ENCODE data around the gene HELQ. TPM values are rescaled to one million over a fixed set of nuclear protein-coding genes. Genes with fewer than 3 reads are reported as not detected.

The HELQ gene
- total and polyA plus RNA-seq, 4 donors = 5.8 to 10.0 (median 6.7) TPM

DNA sequence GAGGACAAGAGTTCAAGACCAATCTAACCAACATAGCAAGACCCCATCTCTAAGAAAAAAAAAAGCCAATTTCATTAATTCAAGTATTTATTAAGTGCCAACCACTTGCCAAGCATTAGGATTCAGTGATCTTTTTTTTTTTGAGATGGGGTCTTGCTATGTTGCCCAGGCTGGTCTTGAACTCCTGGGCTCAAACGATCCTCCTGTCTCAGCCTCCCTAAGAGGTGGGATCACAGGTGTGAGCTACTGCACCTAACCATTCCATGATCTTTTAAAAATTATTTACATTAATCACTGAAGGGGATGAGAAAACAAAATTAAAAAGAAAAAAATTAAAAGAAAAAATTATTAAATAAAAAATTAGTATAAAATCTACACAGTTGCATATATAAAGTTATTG, 24.4 kb downstream of the HELQ start:
- no peaks in the 10 kb centered on the region for H3K27me3 ChIP-seq (ENCODE audit: control insufficient read depth in 4 of 4, insufficient read depth in 4 of 4, low read length in 3 of 4)
- TF ChIP-seq RAD21 (IDR thresholded peaks at IDR 0.05) (no peak), NR2F2 (IDR thresholded peaks at IDR 0.05) (no peak), RXRA (IDR thresholded peaks at IDR 0.05) (no peak), YY1 (IDR thresholded peaks at IDR 0.05) (no peak), HNF4A (conservative IDR thresholded peaks at IDR 0.05) (no peak), GABPA (IDR thresholded peaks at IDR 0.05 in 1 of 2, conservative IDR thresholded peaks at IDR 0.05 in 1 of 2) (no peak), FOXA1 (IDR thresholded peaks at IDR 0.05) (no peak), HNF4G (IDR thresholded peaks at IDR 0.05) (no peak), SP1 (IDR thresholded peaks at IDR 0.05) (no peak), EGR1 (IDR thresholded peaks at IDR 0.05; ENCODE audit: low read depth in 2 of 2) (no peak), FOXA2 (IDR thresholded peaks at IDR 0.05) (no peak), TAF1 (conservative IDR thresholded peaks at IDR 0.05) (no peak), JUND (IDR thresholded peaks at IDR 0.05) (no peak)
- TF ChIP-seq, protein P1, sequence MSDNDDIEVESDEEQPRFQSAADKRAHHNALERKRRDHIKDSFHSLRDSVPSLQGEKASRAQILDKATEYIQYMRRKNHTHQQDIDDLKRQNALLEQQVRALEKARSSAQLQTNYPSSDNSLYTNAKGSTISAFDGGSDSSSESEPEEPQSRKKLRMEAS (IDR thresholded peaks at IDR 0.05) = no peak
- TF ChIP-seq, protein P2, sequence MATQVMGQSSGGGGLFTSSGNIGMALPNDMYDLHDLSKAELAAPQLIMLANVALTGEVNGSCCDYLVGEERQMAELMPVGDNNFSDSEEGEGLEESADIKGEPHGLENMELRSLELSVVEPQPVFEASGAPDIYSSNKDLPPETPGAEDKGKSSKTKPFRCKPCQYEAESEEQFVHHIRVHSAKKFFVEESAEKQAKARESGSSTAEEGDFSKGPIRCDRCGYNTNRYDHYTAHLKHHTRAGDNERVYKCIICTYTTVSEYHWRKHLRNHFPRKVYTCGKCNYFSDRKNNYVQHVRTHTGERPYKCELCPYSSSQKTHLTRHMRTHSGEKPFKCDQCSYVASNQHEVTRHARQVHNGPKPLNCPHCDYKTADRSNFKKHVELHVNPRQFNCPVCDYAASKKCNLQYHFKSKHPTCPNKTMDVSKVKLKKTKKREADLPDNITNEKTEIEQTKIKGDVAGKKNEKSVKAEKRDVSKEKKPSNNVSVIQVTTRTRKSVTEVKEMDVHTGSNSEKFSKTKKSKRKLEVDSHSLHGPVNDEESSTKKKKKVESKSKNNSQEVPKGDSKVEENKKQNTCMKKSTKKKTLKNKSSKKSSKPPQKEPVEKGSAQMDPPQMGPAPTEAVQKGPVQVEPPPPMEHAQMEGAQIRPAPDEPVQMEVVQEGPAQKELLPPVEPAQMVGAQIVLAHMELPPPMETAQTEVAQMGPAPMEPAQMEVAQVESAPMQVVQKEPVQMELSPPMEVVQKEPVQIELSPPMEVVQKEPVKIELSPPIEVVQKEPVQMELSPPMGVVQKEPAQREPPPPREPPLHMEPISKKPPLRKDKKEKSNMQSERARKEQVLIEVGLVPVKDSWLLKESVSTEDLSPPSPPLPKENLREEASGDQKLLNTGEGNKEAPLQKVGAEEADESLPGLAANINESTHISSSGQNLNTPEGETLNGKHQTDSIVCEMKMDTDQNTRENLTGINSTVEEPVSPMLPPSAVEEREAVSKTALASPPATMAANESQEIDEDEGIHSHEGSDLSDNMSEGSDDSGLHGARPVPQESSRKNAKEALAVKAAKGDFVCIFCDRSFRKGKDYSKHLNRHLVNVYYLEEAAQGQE (IDR thresholded peaks at IDR 0.05) = no peak
- TF ChIP-seq, protein P3, sequence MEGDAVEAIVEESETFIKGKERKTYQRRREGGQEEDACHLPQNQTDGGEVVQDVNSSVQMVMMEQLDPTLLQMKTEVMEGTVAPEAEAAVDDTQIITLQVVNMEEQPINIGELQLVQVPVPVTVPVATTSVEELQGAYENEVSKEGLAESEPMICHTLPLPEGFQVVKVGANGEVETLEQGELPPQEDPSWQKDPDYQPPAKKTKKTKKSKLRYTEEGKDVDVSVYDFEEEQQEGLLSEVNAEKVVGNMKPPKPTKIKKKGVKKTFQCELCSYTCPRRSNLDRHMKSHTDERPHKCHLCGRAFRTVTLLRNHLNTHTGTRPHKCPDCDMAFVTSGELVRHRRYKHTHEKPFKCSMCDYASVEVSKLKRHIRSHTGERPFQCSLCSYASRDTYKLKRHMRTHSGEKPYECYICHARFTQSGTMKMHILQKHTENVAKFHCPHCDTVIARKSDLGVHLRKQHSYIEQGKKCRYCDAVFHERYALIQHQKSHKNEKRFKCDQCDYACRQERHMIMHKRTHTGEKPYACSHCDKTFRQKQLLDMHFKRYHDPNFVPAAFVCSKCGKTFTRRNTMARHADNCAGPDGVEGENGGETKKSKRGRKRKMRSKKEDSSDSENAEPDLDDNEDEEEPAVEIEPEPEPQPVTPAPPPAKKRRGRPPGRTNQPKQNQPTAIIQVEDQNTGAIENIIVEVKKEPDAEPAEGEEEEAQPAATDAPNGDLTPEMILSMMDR (IDR thresholded peaks at IDR 0.05; ENCODE audit: low read depth, low read length, missing input control) = no peak
- TF ChIP-seq, protein P4, sequence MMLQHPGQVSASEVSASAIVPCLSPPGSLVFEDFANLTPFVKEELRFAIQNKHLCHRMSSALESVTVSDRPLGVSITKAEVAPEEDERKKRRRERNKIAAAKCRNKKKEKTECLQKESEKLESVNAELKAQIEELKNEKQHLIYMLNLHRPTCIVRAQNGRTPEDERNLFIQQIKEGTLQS (IDR thresholded peaks at IDR 0.05) = no peak
- TF ChIP-seq, protein P5, sequence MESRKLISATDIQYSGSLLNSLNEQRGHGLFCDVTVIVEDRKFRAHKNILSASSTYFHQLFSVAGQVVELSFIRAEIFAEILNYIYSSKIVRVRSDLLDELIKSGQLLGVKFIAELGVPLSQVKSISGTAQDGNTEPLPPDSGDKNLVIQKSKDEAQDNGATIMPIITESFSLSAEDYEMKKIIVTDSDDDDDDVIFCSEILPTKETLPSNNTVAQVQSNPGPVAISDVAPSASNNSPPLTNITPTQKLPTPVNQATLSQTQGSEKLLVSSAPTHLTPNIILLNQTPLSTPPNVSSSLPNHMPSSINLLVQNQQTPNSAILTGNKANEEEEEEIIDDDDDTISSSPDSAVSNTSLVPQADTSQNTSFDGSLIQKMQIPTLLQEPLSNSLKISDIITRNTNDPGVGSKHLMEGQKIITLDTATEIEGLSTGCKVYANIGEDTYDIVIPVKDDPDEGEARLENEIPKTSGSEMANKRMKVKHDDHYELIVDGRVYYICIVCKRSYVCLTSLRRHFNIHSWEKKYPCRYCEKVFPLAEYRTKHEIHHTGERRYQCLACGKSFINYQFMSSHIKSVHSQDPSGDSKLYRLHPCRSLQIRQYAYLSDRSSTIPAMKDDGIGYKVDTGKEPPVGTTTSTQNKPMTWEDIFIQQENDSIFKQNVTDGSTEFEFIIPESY (IDR thresholded peaks at IDR 0.05) = no peak
- WGBS = 98% methylated on average over 1 of the region's 1 CpG

More for the DNA sequence above, 24.4 kb downstream of the HELQ start:
- Histone ChIP-seq H3K9me3 (ENCODE audit: control insufficient read depth in 4 of 4, low read length in 3 of 4) (no peaks in the 10 kb centered on the region), H3K27ac (ENCODE audit: low read depth in 1 of 2, low read length in 2 of 2) (no peak overlapping the region), H3K36me3 (ENCODE audit: control insufficient read depth in 4 of 4, insufficient read depth in 3 of 4, low read depth in 1 of 4, low read length in 3 of 4) (peaks cover 1 to 26% (median 22%) of the 10 kb centered on the region in 4 donors), H3K4me1 (ENCODE audit: control insufficient read depth in 4 of 4, insufficient read depth in 4 of 4, low read length in 3 of 4) (no peaks in the 10 kb centered on the region), H3K4me3 (ENCODE audit: low read depth in 1 of 3, low read length in 3 of 3) (no peak overlapping the region), H3K9ac (ENCODE audit: low read depth in 1 of 2, low read length in 2 of 2) (no peak overlapping the region)
- no peak for DNase-seq (ENCODE audit: low spot score)
